HG03520 (cell line): ENCODE measurements around the gene CASP3.
A peak's percentile ranks its signal among the peaks of the same experiment; 100 is the strongest.
"Not testable (repeated sequence)": the region's sequence is repeated elsewhere in the genome, so short reads cannot be mapped to it uniquely, and the experiment has no call there.

Source experiments
- ATAC-seq: cut with Tn5 transposase; IDR thresholded peaks from one replicate; pipeline ENCODE4 v1.9.1; 2021; ENCODE audit warnings: mild to moderate bottlenecking, moderate library complexity; ENCODE audit not compliant: unreplicated experiment

The CASP3 gene

DNA sequence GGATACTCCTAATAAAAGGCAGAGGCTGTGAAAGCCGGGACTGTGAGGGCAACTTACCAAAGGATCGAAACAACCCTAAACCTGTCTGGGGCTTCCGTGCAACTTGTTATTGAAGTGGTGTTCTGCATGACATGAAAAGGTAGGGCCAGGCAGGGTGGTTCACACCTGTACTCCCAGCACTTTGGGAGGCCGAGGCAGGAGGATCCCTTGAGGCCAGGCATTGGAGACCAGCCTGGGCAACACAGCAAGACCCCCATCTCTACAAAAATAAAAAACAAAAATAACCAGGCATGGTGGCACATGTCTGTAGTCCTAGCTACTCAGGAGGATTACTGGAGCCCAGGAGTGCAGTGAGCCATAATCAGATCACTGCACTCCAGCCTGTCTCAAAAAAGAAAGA, 12.3 kb downstream of the CASP3 start:
- ATAC-seq: no peak

DNA sequence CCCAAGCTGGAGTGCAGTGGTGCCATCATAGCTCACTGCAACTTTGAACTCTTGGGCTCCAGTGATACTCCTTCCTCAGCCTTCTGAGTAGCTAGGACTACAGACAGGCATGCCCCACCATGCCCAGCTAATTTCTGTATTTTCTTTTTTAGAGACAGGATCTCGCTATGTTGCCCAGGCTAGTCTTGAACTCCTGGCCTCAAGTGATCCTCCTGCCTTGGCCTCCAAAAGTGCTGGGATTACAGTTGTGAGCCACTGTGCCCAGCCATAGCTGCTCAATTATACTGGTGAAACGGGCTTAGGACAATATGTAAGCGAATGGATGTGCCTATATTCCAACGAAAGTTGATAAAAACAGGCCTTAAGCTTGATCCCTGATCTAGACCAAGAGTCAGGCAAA, 13.1 kb downstream of the CASP3 start:
- no peak for ATAC-seq

- no peak for ATAC-seq
Measured at GRCh38 chr4:184635381-184635780, 13.9 kb downstream of the CASP3 start.

DNA sequence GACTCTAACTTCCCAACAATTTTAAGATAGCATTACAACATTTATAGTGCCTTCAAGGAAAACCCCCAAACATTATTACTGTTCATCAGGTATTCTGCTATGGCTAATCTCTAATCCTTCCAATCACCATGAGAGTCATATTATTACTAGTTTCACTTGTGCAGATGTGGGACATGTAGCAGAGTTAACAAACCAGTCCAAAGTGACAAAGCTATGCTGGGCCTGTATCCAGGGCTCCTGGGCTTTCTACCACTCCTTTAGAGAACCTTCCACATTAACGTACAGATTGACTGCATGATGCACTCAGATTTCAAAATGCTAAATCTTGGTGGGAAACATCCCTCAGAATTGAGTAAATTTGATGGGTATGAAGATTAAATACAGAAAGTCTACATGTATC, 16.4 kb downstream of the CASP3 start:
- no peak for ATAC-seq

DNA sequence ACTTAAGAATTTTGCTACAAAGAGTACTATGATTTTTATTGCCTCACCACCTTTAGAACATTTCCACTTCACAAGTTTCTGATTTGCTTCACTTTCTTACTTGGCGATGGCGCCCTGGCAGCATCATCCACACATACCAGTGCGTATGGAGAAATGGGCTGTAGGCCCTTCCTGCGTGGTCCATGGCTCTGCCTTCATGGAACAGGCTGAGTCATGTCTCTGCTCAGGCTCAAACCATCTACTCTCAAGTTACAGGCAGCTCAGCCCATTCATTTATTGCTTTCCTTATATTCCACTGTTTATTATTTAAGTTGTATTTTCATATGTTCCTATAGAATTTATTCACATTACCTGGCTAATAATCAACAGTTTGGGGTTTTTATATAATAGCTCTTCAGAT, 21.1 kb downstream of the CASP3 start:
- no peak for ATAC-seq

GRCh38 chr4:184625783-184626596, 23.3 kb downstream of the CASP3 start:
- ATAC-seq: not testable (repeated sequence)

DNA sequence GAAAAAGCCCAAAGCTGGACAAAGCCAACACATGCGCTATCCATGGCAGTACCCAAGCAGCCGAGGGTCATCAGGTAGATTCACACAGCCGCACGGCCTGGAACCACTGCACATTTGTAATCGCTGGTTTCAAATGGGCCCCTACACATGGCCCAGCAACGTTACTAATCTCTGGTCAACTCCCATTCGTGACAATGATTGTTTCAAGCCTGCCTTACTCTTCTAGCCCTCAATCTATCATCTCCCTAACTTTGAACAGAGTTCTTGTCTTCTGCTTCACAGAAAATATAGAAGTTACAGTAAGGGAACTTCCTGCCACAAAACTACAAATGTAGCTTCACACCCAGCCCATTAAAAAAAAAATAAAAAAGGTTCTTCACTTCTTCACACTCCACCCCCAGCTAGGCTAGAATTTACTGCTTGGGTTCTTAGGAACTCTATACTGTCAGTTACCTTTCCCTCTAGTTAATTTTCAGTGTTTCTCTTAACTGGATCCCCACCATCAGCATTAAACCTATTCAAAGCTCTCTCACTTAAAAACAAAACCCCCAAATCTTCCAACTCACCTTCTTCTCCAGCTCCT, 24.2 kb downstream of the CASP3 start:
- no peak for ATAC-seq

GRCh38 chr4:184624504-184624903, 24.7 kb downstream of the CASP3 start:
- ATAC-seq: not testable (repeated sequence)

DNA sequence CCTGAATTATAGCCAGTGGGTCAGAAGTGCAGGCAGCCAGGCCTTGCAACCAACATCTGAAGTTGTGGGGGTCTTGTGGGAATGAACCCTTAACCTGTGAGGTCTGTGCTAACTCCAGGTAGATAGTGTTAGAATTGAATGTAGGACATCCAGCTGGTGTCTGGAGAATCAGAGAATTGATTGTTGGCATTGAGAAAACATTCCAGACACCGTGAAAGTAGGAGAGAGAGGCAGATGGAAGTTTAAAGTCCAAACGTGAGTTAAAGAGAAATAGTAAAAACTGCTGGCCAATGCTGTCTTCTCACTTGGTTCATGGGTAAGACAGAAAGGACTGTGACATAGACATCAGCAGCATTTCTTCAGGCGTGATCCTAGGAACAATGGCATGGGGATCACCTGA, 27.7 kb downstream of the CASP3 start:
- ATAC-seq: no peak

- ATAC-seq: no peak
Measured at GRCh38 chr4:184620212-184620867, 28.9 kb downstream of the CASP3 start.

- ATAC-seq: no peak
Measured at GRCh38 chr4:184617600-184618196, 31.5 kb downstream of the CASP3 start.

- ATAC-seq: peak; percentile 70
Measured at GRCh38 chr4:184616633-184617551, 32.4 kb downstream of the CASP3 start.

- not testable (repeated sequence) for ATAC-seq
Measured at GRCh38 chr4:184616168-184616567, 33.1 kb downstream of the CASP3 start.

- no peak for ATAC-seq
Measured at GRCh38 chr4:184614509-184614908, 34.7 kb downstream of the CASP3 start.

DNA sequence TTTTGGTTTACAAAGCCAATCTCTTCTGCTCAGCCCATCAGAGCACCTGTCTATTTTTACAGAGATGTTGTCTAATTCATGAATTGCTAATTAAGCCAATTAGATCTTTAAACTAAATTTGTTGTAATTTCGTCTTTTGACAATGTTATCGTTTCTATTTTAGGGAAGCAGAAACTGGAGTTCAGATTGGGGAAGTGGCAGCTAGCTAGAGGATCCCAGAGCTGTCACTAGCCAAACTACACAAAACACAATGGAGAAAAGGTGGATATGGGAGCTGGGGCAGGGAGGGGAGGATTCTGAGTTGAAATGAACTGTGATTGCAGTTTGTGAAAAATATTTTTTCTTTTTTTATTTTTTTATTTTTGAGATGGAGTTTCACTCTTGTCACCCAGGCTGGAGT, 35.8 kb downstream of the CASP3 start:
- ATAC-seq: no peak

DNA sequence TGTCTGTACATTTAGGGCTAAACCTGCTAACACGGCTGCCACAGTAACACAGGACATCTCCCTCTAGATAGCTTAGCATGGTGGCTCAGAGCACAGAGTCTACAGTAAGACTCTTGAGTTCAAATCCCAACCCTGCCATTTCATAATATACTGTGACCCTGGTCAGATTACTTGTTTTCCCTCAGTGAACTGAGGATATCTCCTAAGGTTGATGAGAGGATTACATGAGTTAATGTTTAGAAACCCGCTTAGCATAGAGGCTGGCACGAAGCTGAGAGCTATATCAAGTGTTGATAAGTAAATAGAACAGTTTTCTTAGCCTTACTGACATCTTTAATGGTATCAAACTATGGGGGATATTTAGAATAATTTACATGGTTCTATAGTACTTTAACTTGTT, 37.2 kb downstream of the CASP3 start:
- ATAC-seq: no peak

DNA sequence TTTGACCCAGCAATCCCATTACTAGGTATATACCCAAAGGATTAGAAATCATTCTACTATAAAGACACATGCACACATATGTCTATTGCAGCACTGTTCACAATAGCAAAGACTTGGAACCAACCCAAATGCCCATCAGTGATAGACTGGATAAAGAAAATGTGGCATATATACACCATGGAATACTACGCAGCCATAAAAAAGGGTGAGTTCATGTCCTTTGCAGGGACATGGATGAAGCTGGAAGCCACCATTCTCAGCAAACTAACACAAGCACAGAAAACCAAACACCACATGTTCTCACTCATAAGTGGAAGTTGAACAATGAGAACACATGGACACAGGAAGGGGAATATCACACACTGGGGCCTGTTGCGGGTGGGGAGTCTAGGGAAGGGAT, 41.8 kb downstream of the CASP3 start:
- ATAC-seq: not testable (repeated sequence)

DNA sequence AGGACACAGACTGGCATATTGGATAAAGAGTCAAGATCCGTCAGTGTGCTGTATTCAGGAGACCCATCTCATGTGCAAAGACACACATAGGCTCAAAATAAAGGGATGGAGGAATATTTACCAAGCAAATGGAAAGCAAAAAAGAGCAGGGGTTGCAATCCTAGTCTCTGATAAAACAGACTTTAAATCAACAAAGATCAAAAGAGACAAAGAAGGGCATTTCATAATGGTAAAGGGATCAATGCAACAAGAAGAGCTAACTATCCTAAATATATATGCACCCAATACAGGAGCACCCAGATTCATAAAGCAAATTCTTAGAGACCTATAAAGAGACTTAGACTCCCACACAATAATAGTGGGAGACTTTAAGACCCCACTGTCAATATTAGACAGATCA, 46.4 kb downstream of the CASP3 start:
- not testable (repeated sequence) for ATAC-seq

GRCh38 chr4:184600982-184601381, 48.3 kb downstream of the CASP3 start:
- not testable (repeated sequence) for ATAC-seq

DNA sequence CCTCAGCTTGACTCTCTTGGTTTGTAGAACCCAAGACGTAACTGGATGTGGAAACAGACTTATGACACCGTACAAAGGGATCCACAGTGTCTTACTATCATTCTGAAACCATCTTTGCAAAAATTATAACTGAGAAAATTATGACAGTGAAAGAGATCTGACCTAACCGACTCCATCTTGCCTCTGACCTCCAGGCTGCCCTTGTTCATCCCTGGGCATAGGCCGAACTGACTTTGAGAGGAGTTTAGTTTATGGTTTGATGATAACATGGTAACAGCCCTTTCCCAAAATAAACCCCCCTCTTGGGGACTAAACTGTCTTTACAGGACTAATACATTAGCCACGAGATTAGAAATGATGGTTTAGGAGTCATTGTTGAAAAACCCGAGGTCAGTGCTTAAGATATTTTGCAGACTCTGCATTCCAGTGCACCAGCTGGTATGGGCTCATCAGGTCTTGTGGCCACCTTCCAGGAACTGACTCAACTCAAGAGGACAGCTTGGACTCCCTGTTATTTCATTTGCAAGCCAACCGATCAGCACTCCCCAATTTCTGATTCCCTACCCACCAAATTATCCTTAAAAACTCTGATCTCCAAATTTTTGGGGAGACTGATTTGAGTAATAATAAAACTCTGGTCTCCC, 49.6 kb downstream of the CASP3 start:
- ATAC-seq: no peak
